HG03095 (cell line): ENCODE results near the gene KRTAP19-1.

Experiments
- ATAC-seq: cut with Tn5 transposase; IDR thresholded peaks from one replicate; pipeline ENCODE4 v1.9.1; 2021; ENCODE audit warnings: moderate library complexity; ENCODE audit not compliant: unreplicated experiment

KRTAP19-1 gene

GRCh38 chr21:30430170-30430655 lies 50.0 kb downstream of the KRTAP19-1 start, which contains the start of gene KRTAP13-4:
KRTAP13-4 (plus strand) TSS chr21:30430220; CDS start chr21:30430276, 56 bp downstream.
- ATAC-seq, result no peak
